ENCODE results near the gene TMEM156. TPM values are rescaled to one million over a fixed set of nuclear protein-coding genes. Genes with fewer than 3 reads are reported as not detected.

Gene TMEM156
- total RNA-seq, 1 donor from 2014 or later = under 0.01 TPM

GRCh38 chr4:38931125-38931524, 101.1 kb downstream of the TMEM156 start:
- H3K4me3 ChIP-seq (ENCODE audit: low read length in 3 of 3) = no peak overlapping the region
- no peak overlapping the region for H3K9ac ChIP-seq (ENCODE audit: low read depth in 1 of 3, low read length in 3 of 3)
- H3K9me3 ChIP-seq (ENCODE audit: control insufficient read depth in 3 of 3, low read length in 3 of 3) = no peaks in the 10 kb centered on the region
- peaks cover 28 to 56% (median 42%) of the 10 kb centered on the region in 3 donors for H3K36me3 ChIP-seq (ENCODE audit: control insufficient read depth in 3 of 3, insufficient read depth in 3 of 3, low read length in 3 of 3)
- H3K27ac ChIP-seq (ENCODE audit: low read depth, low read length) = no peak overlapping the region
- H3K4me1 ChIP-seq (ENCODE audit: control insufficient read depth in 3 of 3, insufficient read depth in 3 of 3, low read length in 3 of 3) = peaks cover 0 to 2% (median 0%) of the 10 kb centered on the region in 3 donors
- no peaks in the 10 kb centered on the region for H3K27me3 ChIP-seq (ENCODE audit: control insufficient read depth in 3 of 3, insufficient read depth in 3 of 3, low read length in 3 of 3)

GRCh38 chr4:38930707-38931106, 101.5 kb downstream of the TMEM156 start:
- Histone ChIP-seq H3K9ac (ENCODE audit: low read depth in 1 of 3, low read length in 3 of 3) (no peak overlapping the region), H3K27me3 (ENCODE audit: control insufficient read depth in 3 of 3, insufficient read depth in 3 of 3, low read length in 3 of 3) (no peaks in the 10 kb centered on the region), H3K4me3 (ENCODE audit: low read length in 3 of 3) (no peak overlapping the region), H3K36me3 (ENCODE audit: control insufficient read depth in 3 of 3, insufficient read depth in 3 of 3, low read length in 3 of 3) (peaks cover 30 to 56% (median 44%) of the 10 kb centered on the region in 3 donors), H3K4me1 (ENCODE audit: control insufficient read depth in 3 of 3, insufficient read depth in 3 of 3, low read length in 3 of 3) (peaks cover 0 to 5% (median 0%) of the 10 kb centered on the region in 3 donors), H3K9me3 (ENCODE audit: control insufficient read depth in 3 of 3, low read length in 3 of 3) (no peaks in the 10 kb centered on the region), H3K27ac (ENCODE audit: low read depth, low read length) (no peak overlapping the region)

- Histone ChIP-seq H3K27me3 (ENCODE audit: control insufficient read depth in 3 of 3, insufficient read depth in 3 of 3, low read length in 3 of 3) (no peaks in the 10 kb centered on the region), H3K27ac (ENCODE audit: low read depth, low read length) (no peak overlapping the region), H3K9me3 (ENCODE audit: control insufficient read depth in 3 of 3, low read length in 3 of 3) (no peaks in the 10 kb centered on the region), H3K36me3 (ENCODE audit: control insufficient read depth in 3 of 3, insufficient read depth in 3 of 3, low read length in 3 of 3) (peaks cover 30 to 51% (median 40%) of the 10 kb centered on the region in 3 donors), H3K4me3 (ENCODE audit: low read length in 3 of 3) (no peak overlapping the region), H3K9ac (ENCODE audit: low read depth in 1 of 3, low read length in 3 of 3) (no peak overlapping the region), H3K4me1 (ENCODE audit: control insufficient read depth in 3 of 3, insufficient read depth in 3 of 3, low read length in 3 of 3) (peaks cover 0 to 5% (median 0%) of the 10 kb centered on the region in 3 donors)
Observed at GRCh38 chr4:38930204-38930603, 102.0 kb downstream of the TMEM156 start.

GRCh38 chr4:38928974-38929373, 103.2 kb downstream of the TMEM156 start:
- Histone ChIP-seq H3K4me1 (ENCODE audit: control insufficient read depth in 3 of 3, insufficient read depth in 3 of 3, low read length in 3 of 3) (peaks cover 0 to 5% (median 0%) of the 10 kb centered on the region in 3 donors), H3K4me3 (ENCODE audit: low read length in 3 of 3) (no peak overlapping the region), H3K36me3 (ENCODE audit: control insufficient read depth in 3 of 3, insufficient read depth in 3 of 3, low read length in 3 of 3) (peaks cover 30 to 42% (median 37%) of the 10 kb centered on the region in 3 donors), H3K9me3 (ENCODE audit: control insufficient read depth in 3 of 3, low read length in 3 of 3) (no peaks in the 10 kb centered on the region), H3K9ac (ENCODE audit: low read depth in 1 of 3, low read length in 3 of 3) (no peak overlapping the region), H3K27me3 (ENCODE audit: control insufficient read depth in 3 of 3, insufficient read depth in 3 of 3, low read length in 3 of 3) (no peaks in the 10 kb centered on the region), H3K27ac (ENCODE audit: low read depth, low read length) (no peak overlapping the region)

GRCh38 chr4:38928568-38928967, 103.6 kb downstream of the TMEM156 start:
- no peak overlapping the region for H3K4me3 ChIP-seq (ENCODE audit: low read length in 3 of 3)
- H3K27ac ChIP-seq (ENCODE audit: low read depth, low read length) = no peak overlapping the region
- no peaks in the 10 kb centered on the region for H3K9me3 ChIP-seq (ENCODE audit: control insufficient read depth in 3 of 3, low read length in 3 of 3)
- H3K9ac ChIP-seq (ENCODE audit: low read depth in 1 of 3, low read length in 3 of 3) = no peak overlapping the region
- H3K36me3 ChIP-seq (ENCODE audit: control insufficient read depth in 3 of 3, insufficient read depth in 3 of 3, low read length in 3 of 3) = peaks cover 30 to 43% (median 37%) of the 10 kb centered on the region in 3 donors
- H3K27me3 ChIP-seq (ENCODE audit: control insufficient read depth in 3 of 3, insufficient read depth in 3 of 3, low read length in 3 of 3) = no peaks in the 10 kb centered on the region
- peaks cover 0 to 5% (median 0%) of the 10 kb centered on the region in 3 donors for H3K4me1 ChIP-seq (ENCODE audit: control insufficient read depth in 3 of 3, insufficient read depth in 3 of 3, low read length in 3 of 3)

- Histone ChIP-seq H3K36me3 (ENCODE audit: control insufficient read depth in 3 of 3, insufficient read depth in 3 of 3, low read length in 3 of 3) (peaks cover 21 to 46% (median 34%) of the 10 kb centered on the region in 3 donors), H3K9ac (ENCODE audit: low read depth in 1 of 3, low read length in 3 of 3) (no peak overlapping the region), H3K9me3 (ENCODE audit: control insufficient read depth in 3 of 3, low read length in 3 of 3) (no peaks in the 10 kb centered on the region), H3K27me3 (ENCODE audit: control insufficient read depth in 3 of 3, insufficient read depth in 3 of 3, low read length in 3 of 3) (no peaks in the 10 kb centered on the region), H3K27ac (ENCODE audit: low read depth, low read length) (no peak overlapping the region), H3K4me3 (ENCODE audit: low read length in 3 of 3) (no peak overlapping the region), H3K4me1 (ENCODE audit: control insufficient read depth in 3 of 3, insufficient read depth in 3 of 3, low read length in 3 of 3) (peaks cover 0 to 5% (median 0%) of the 10 kb centered on the region in 3 donors)
Observed at GRCh38 chr4:38926896-38927295, 105.3 kb downstream of the TMEM156 start.

- H3K9me3 ChIP-seq (ENCODE audit: control insufficient read depth in 3 of 3, low read length in 3 of 3) = no peaks in the 10 kb centered on the region
- peaks cover 19 to 42% (median 39%) of the 10 kb centered on the region in 3 donors for H3K36me3 ChIP-seq (ENCODE audit: control insufficient read depth in 3 of 3, insufficient read depth in 3 of 3, low read length in 3 of 3)
- no peak overlapping the region for H3K27ac ChIP-seq (ENCODE audit: low read depth, low read length)
- H3K4me1 ChIP-seq (ENCODE audit: control insufficient read depth in 3 of 3, insufficient read depth in 3 of 3, low read length in 3 of 3) = peaks cover 0 to 5% (median 0%) of the 10 kb centered on the region in 3 donors
- no peaks in the 10 kb centered on the region for H3K27me3 ChIP-seq (ENCODE audit: control insufficient read depth in 3 of 3, insufficient read depth in 3 of 3, low read length in 3 of 3)
- H3K4me3 ChIP-seq (ENCODE audit: low read length in 3 of 3) = no peak overlapping the region
- H3K9ac ChIP-seq (ENCODE audit: low read depth in 1 of 3, low read length in 3 of 3) = no peak overlapping the region
Observed at GRCh38 chr4:38925492-38926413, 106.5 kb downstream of the TMEM156 start.

GRCh38 chr4:38924353-38924752, 107.9 kb downstream of the TMEM156 start:
- Histone ChIP-seq H3K27ac (ENCODE audit: low read depth, low read length) (no peak overlapping the region), H3K36me3 (ENCODE audit: control insufficient read depth in 3 of 3, insufficient read depth in 3 of 3, low read length in 3 of 3) (peaks cover 23 to 39% (median 37%) of the 10 kb centered on the region in 3 donors), H3K4me3 (ENCODE audit: low read length in 3 of 3) (no peak overlapping the region), H3K9ac (ENCODE audit: low read depth in 1 of 3, low read length in 3 of 3) (no peak overlapping the region), H3K27me3 (ENCODE audit: control insufficient read depth in 3 of 3, insufficient read depth in 3 of 3, low read length in 3 of 3) (no peaks in the 10 kb centered on the region), H3K9me3 (ENCODE audit: control insufficient read depth in 3 of 3, low read length in 3 of 3) (no peaks in the 10 kb centered on the region), H3K4me1 (ENCODE audit: control insufficient read depth in 3 of 3, insufficient read depth in 3 of 3, low read length in 3 of 3) (peaks cover 0 to 5% (median 0%) of the 10 kb centered on the region in 3 donors)

GRCh38 chr4:38923746-38924145, 108.5 kb downstream of the TMEM156 start:
- no peak overlapping the region for H3K9ac ChIP-seq (ENCODE audit: low read depth in 1 of 3, low read length in 3 of 3)
- peaks cover 0 to 5% (median 0%) of the 10 kb centered on the region in 3 donors for H3K4me1 ChIP-seq (ENCODE audit: control insufficient read depth in 3 of 3, insufficient read depth in 3 of 3, low read length in 3 of 3)
- H3K27ac ChIP-seq (ENCODE audit: low read depth, low read length) = no peak overlapping the region
- peaks cover 22 to 44% (median 37%) of the 10 kb centered on the region in 3 donors for H3K36me3 ChIP-seq (ENCODE audit: control insufficient read depth in 3 of 3, insufficient read depth in 3 of 3, low read length in 3 of 3)
- no peaks in the 10 kb centered on the region for H3K27me3 ChIP-seq (ENCODE audit: control insufficient read depth in 3 of 3, insufficient read depth in 3 of 3, low read length in 3 of 3)
- H3K9me3 ChIP-seq (ENCODE audit: control insufficient read depth in 3 of 3, low read length in 3 of 3) = no peaks in the 10 kb centered on the region
- H3K4me3 ChIP-seq (ENCODE audit: low read length in 3 of 3) = no peak overlapping the region

GRCh38 chr4:38921151-38921550, 111.1 kb downstream of the TMEM156 start:
- Histone ChIP-seq H3K27me3 (ENCODE audit: control insufficient read depth in 3 of 3, insufficient read depth in 3 of 3, low read length in 3 of 3) (no peaks in the 10 kb centered on the region), H3K9me3 (ENCODE audit: control insufficient read depth in 3 of 3, low read length in 3 of 3) (no peaks in the 10 kb centered on the region), H3K4me1 (ENCODE audit: control insufficient read depth in 3 of 3, insufficient read depth in 3 of 3, low read length in 3 of 3) (peaks cover 0 to 3% (median 0%) of the 10 kb centered on the region in 3 donors), H3K27ac (ENCODE audit: low read depth, low read length) (no peak overlapping the region), H3K9ac (ENCODE audit: low read depth in 1 of 3, low read length in 3 of 3) (no peak overlapping the region), H3K36me3 (ENCODE audit: control insufficient read depth in 3 of 3, insufficient read depth in 3 of 3, low read length in 3 of 3) (peaks cover 14 to 36% (median 33%) of the 10 kb centered on the region in 3 donors), H3K4me3 (ENCODE audit: low read length in 3 of 3) (no peak overlapping the region)

All from skeletal muscle tissue (tissue), 4 donors.